Activated T-cell treated with anti-CD3 and anti-CD28 coated beads, Interleukin-2, amount 50 U/mL, for 4 hours (primary cell): Measurements from ENCODE around the gene HNF1B. TPM values are rescaled to one million over a fixed set of nuclear protein-coding genes. Genes with fewer than 3 reads are reported as not detected.

Source experiments
- ATAC-seq, 2 donors: fragments of 200-7000 bp; cut with Tn5 transposase; one replicate each; pipeline ENCODE4 v1.10.0; 2021
- DNase-seq: peaks from one replicate; pipeline ENCODE4 v3.0.0-alpha.2; 2020
- H3K27me3 Mint-ChIP-seq: one replicate; pipeline ENCODE4 v1.8.0; 2021; ENCODE audit warnings: low read depth, mixed read lengths
- H3K36me3 Mint-ChIP-seq: one replicate; pipeline ENCODE4 v1.8.0; 2022; ENCODE audit warnings: mixed read lengths; ENCODE audit not compliant: insufficient read depth
- H3K4me1 Mint-ChIP-seq: one replicate; pipeline ENCODE4 v1.8.0; 2021; ENCODE audit warnings: low read depth, mixed read lengths
- H3K4me3 Mint-ChIP-seq: one replicate; pipeline ENCODE4 v1.8.0; 2021; ENCODE audit warnings: mild to moderate bottlenecking, moderate library complexity, mixed read lengths
- H3K9me3 Mint-ChIP-seq: one replicate; pipeline ENCODE4 v1.8.0; 2021; ENCODE audit warnings: mixed read lengths
- total RNA-seq, 3 donors: library from RNA; stranded (reverse); gene quantifications; one replicate each; pipeline ENCODE4 v1.2.1, GENCODE V29; 2021

The HNF1B gene
- total RNA-seq, 3 donors from 2014 or later, result 0.16 TPM; not detected in 2

DNA sequence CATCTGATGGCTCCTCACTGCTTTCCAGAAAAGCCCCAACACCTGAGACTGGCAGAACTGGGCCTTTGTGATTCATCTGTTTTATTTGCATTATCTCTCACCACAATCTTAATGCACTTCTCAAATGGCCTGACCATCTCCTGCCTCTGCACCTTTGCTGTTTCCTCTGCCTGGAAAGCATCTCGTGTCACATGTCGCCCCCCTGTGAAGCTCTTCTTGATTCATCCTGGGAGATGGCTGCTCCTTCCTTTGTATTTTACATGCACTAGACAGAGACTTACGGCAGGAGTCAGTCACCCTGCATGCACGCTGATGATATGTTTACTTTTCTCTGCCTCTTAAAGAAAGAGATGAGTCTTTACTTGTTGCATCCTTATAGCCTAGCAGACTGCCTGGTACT lies 30.0 kb downstream of the HNF1B start:
- ATAC-seq (no peak), DNase-seq (no peak)
- Mint-ChIP-seq H3K27me3 (peaks cover 23% of the 10 kb centered on the region), H3K9me3 (no peaks in the 10 kb centered on the region), H3K4me1 (no peaks in the 10 kb centered on the region), H3K36me3 (no peaks in the 10 kb centered on the region), H3K4me3 (no peak overlapping the region)

DNA sequence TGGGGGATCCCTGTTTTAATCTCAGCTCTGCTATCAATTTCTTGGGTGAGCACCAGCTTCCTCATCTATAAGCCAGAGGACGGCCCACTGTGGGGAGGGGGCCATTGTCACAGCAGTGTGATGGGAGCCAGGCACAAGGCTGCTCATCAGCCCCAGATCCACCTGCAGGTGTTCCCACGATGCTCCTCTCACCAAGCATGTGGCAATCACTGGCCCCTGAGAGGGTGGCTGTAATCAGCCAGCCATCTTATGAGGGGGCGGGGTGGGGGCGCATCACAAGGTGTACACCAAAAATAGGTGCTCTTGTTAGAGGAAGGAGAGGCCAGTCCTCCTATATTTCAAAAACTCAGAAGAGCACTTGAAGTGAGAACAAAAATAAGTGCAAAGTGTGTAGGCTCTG lies 31.2 kb downstream of the HNF1B start:
- H3K9me3 Mint-ChIP-seq, result no peaks in the 10 kb centered on the region
- H3K4me1 Mint-ChIP-seq, result no peaks in the 10 kb centered on the region
- H3K36me3 Mint-ChIP-seq, result no peaks in the 10 kb centered on the region
- ATAC-seq (no peak), DNase-seq (no peak)
- H3K4me3 Mint-ChIP-seq, result no peak overlapping the region
- H3K27me3 Mint-ChIP-seq, result peaks cover 22% of the 10 kb centered on the region

DNA sequence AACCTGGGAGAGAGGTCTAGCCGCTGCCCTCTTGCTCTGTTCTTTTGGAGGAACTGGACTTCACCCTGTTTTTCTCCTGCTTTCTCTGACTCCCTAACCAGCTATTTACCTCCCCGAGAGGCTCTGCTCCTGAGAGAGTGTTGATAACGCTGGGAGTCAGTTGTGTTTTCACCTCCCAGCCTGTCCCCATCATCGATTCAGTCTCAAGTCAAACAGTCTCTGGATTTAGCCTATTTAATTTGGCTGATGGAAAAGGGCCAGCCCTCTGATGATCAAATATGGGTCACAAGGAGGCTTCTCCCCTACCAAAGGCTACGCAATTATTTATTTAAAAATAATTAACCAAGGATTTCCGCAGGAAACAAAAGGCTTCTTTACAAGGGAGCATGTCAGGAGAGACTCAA lies 31.8 kb downstream of the HNF1B start:
- Mint-ChIP-seq H3K4me3 (no peak overlapping the region), H3K4me1 (no peaks in the 10 kb centered on the region), H3K27me3 (peaks cover 24% of the 10 kb centered on the region), H3K36me3 (no peaks in the 10 kb centered on the region), H3K9me3 (no peaks in the 10 kb centered on the region)
- no peak for DNase-seq
- no peak for ATAC-seq

DNA sequence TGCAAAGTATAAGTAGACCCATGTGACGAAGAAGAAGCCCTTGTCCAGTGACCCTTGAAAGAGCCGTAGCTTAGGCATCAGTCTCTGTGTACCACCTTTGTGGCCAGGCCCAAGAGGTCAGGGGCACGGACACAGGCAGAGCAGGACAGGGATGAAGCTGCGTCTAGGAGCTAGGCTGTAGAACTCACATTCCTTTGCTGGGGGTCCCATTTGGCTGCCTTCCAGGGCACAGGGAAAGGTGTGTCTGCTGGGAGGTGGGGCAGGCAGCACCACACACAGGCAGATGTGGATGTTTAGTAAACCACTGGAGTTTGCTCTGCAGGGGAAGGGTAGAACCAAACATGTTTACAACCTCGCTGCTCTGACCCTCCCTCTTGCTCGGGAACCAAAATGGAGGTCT lies 33.7 kb downstream of the HNF1B start:
- Mint-ChIP-seq H3K4me1 (no peaks in the 10 kb centered on the region), H3K27me3 (peaks cover 34% of the 10 kb centered on the region), H3K36me3 (no peaks in the 10 kb centered on the region), H3K4me3 (no peak overlapping the region), H3K9me3 (no peaks in the 10 kb centered on the region)
- ATAC-seq (no peak), DNase-seq (no peak)

DNA sequence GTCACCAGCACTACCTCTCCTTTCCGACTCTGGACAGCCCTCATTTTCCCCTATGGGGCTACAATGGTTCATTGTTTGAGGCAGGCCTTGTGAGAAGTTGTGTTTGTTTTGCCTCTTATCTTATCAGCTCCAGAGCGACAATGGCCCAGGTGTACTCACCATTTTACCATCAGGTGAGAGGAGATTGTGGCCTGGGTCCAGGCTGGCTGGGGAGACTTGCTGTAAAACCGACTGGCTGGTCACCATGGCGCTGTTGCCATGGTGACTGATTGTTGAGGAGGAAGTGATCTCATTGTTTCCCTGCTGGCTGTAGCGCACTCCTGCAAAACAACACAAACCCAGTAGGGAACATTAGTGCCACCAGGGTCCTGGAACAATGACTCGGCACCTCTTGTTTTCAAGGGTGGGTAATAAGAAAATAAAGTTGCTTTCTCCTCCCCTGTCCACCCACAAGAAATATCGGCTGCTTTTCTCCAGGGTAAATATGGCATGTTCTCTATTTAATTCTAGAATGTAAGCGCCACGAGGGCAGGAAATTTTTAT lies 34.4 kb downstream of the HNF1B start:
- DNase-seq (no peak), ATAC-seq (no peak)
- H3K4me1 Mint-ChIP-seq, result no peaks in the 10 kb centered on the region
- no peak overlapping the region for H3K4me3 Mint-ChIP-seq
- no peaks in the 10 kb centered on the region for H3K36me3 Mint-ChIP-seq
- H3K27me3 Mint-ChIP-seq, result peaks cover 37% of the 10 kb centered on the region
- H3K9me3 Mint-ChIP-seq, result no peaks in the 10 kb centered on the region

DNA sequence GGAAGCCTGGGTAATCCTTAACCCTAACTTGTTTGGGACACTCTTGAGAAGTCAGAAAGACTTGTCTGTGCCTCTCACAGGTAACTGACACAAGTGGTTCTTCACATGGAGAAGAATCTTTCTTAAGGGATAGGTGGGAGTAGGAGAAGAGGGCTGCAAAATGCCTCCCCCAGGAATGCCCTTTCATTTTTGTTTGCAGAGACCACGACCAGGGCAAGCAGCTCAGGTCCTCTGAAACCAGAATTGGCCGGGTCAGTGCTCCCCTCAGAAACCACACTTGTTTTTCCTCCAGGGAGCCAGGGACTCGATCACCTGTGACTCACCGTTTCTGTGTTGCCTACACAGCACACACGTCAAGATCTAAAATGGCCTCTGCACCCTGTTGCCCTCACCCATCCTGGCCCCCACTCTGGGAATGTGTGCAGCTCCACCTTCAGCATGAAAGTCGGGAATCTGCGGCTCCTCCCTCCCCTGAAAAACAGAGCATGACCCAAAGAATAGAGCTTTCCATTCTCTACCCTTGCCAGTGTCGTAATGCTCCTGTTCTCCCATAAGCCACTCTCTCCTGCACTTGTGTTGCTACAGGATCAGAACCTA lies 36.1 kb downstream of the HNF1B start:
- Mint-ChIP-seq H3K4me3 (no peak overlapping the region), H3K27me3 (peaks cover 31% of the 10 kb centered on the region), H3K36me3 (no peaks in the 10 kb centered on the region), H3K4me1 (no peaks in the 10 kb centered on the region), H3K9me3 (no peaks in the 10 kb centered on the region)
- no peak for ATAC-seq
- no peak for DNase-seq

DNA sequence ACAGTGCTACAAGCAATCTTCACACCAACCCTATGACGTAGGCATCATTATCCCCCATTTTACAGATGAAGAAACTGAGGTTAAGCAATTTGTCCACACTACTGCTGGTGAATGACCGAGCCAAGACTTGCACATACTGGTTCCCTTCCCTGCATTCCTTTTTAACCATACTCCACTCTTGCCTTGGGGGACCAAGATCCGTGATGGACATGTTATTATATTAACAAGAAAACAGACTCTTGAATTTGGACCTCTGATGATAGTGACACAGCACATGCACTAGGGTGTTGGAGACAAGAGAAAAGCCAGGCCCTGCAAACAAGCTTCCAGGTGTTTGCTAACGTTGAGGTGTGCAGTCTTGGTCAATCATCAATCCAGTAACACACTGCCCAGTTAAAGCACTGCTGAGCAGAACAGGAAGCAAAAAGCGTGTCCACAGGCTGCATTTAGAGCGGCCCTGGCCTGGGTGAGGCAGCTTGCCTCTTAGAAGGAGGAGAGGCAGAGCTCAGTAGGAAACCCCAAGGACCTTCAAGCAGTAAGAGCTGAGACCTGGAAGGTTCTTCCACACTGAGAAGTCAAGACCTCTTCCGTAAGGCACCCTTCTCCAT lies 36.7 kb downstream of the HNF1B start:
- DNase-seq (no peak), ATAC-seq (no peak)
- no peaks in the 10 kb centered on the region for H3K9me3 Mint-ChIP-seq
- no peaks in the 10 kb centered on the region for H3K4me1 Mint-ChIP-seq
- H3K36me3 Mint-ChIP-seq, result no peaks in the 10 kb centered on the region
- H3K27me3 Mint-ChIP-seq, result peaks cover 29% of the 10 kb centered on the region
- H3K4me3 Mint-ChIP-seq, result no peak overlapping the region

DNA sequence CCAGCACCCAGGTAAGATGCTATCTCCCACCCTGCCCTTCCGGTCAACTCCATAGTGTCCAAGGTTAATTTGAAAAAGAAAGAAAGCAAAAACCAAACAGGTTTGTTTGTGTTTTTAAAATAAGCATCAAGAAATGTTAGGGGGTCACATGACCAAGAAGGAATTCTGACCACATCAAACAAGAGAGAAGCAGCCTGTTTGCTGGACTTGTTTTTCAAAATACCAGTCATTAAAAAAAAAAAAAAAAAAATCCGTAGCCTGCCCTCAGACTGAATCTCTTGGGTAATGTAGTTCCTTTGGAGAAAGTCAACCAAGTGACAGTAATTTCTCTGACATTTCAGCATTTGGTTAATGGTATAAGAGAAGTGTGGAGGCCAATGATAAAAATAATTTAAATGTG lies 38.4 kb downstream of the HNF1B start:
- Mint-ChIP-seq H3K4me3 (no peak overlapping the region), H3K9me3 (no peaks in the 10 kb centered on the region), H3K4me1 (no peaks in the 10 kb centered on the region), H3K36me3 (no peaks in the 10 kb centered on the region), H3K27me3 (peaks cover 28% of the 10 kb centered on the region)
- DNase-seq (no peak), ATAC-seq (no peak)

DNA sequence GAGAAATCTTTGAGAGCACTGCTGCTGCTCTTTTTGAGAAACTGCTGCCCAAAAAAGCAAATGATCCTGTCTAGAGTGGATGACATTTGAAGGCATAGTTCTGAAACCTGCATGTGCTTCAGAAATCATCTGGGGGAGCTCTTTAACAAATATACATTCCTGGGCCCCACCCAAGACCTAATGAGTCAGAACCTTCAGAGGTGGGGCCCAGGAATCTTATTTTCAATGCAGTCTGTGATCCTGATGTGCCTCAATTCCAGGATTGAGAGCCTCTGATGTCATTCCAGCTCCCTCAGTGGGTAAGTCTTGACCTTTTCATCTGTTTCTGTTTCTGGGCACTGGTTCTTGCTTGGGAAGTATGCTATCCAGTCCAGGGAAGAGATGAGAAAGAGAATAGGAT lies 42.3 kb downstream of the HNF1B start:
- Mint-ChIP-seq H3K4me3 (no peak overlapping the region), H3K27me3 (peaks cover 23% of the 10 kb centered on the region), H3K9me3 (no peaks in the 10 kb centered on the region), H3K4me1 (peaks cover 5% of the 10 kb centered on the region), H3K36me3 (no peaks in the 10 kb centered on the region)
- DNase-seq (no peak), ATAC-seq (no peak)

DNA sequence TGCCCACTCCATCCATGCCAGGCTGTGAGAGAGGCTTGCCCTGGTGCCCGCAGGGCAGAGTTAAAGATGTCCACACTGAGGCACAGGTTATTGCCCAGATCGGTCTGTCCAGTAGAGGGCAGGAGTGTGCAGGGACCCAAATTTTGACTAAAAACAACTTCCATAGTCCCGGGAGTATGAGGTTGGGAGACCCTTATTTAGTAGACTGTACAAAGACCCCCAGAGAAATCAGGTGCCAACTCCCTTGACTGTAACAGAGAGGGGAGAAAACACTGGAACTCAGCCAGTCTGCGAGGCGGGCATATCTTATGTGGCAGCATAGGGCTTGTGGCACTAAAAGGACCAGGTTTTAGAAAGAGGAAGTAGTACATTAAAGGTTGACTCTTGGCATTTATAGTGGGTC lies 43.4 kb downstream of the HNF1B start:
- DNase-seq (peak; percentile 10), ATAC-seq (peak; percentile 57 to 66)
- Mint-ChIP-seq H3K4me3 (no peak overlapping the region), H3K36me3 (no peaks in the 10 kb centered on the region), H3K4me1 (peaks cover 5% of the 10 kb centered on the region), H3K27me3 (peaks cover 22% of the 10 kb centered on the region), H3K9me3 (no peaks in the 10 kb centered on the region)

DNA sequence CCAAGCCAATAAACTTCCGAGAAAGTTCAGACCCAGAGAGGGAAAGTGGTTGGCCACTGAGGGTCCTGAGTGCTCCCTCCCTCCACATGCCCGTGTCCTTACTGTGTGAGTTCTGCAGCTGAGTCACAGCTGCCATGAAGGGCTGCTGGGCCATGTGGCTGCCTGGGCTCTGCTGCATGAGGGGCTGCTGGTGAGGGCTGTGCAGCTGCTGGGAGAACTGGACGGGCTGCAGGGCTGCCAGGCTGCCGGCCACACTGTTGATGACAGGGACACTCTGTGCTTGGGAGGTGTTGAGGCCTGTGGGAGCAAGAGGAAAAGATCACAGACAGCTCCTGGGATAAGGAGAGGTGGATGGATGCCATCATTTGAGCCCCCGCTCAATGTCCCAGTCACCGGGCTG lies 44.0 kb downstream of the HNF1B start:
- Mint-ChIP-seq H3K4me3 (no peak overlapping the region), H3K36me3 (no peaks in the 10 kb centered on the region), H3K27me3 (peaks cover 19% of the 10 kb centered on the region), H3K9me3 (no peaks in the 10 kb centered on the region), H3K4me1 (peaks cover 5% of the 10 kb centered on the region)
- ATAC-seq, result no peak
- DNase-seq, result no peak

DNA sequence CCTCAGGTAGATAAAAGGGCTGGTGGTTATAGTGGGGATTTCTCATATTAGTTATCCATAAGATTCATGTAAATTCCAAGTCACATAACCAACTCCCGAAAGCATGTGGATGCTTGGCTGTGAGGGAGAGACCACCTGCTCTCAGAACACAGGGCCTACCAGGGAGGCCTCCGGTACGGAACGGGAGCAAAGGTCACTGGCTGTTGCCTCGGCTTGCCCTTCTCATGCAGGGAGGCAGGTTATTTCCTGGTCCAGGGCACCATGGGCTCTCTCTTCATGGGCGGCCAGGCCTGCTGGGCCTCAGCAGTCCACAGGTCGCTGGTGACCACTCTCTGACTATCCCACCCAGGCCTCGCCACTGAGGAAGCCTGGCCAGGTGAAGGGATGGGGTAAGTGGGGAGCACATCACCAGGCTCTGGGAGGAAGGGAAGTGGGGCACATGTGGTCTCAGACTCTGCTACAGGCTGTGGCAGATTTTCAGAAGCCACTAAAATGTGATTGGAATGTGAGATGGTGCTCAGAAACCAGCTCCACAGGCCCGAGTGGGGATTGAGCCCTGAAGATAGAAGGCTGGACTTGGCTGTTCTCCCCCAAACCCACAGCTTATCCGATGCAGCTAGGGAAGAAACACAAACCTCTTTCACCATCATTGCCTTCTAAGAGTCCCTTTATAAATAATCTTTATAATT lies 45.4 kb downstream of the HNF1B start:
- DNase-seq, result no peak
- peaks cover 3% of the 10 kb centered on the region for H3K9me3 Mint-ChIP-seq
- peaks cover 5% of the 10 kb centered on the region for H3K4me1 Mint-ChIP-seq
- no peak overlapping the region for H3K4me3 Mint-ChIP-seq
- no peaks in the 10 kb centered on the region for H3K36me3 Mint-ChIP-seq
- ATAC-seq, result no peak
- H3K27me3 Mint-ChIP-seq, result peaks cover 11% of the 10 kb centered on the region

DNA sequence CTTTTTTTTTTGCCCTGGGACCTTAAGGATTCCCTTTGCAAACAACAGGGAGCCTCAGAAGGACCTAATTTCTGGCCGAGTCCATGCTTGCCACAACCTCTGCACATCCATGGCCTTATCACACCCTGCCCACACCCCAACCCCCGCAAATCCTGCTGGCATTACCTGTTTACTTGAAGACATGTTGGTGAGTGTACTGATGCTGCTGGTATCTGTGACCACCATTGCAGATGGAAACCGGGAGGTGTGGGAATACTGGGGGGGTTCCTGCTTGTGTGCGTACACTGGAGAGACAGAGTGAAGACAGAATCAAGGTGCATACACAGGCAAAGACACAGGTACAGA lies 46.0 kb downstream of the HNF1B start:
- no peaks in the 10 kb centered on the region for H3K36me3 Mint-ChIP-seq
- peaks cover 11% of the 10 kb centered on the region for H3K27me3 Mint-ChIP-seq
- peaks cover 5% of the 10 kb centered on the region for H3K4me1 Mint-ChIP-seq
- ATAC-seq, result no peak
- DNase-seq, result no peak
- H3K4me3 Mint-ChIP-seq, result no peak overlapping the region
- H3K9me3 Mint-ChIP-seq, result peaks cover 3% of the 10 kb centered on the region

DNA sequence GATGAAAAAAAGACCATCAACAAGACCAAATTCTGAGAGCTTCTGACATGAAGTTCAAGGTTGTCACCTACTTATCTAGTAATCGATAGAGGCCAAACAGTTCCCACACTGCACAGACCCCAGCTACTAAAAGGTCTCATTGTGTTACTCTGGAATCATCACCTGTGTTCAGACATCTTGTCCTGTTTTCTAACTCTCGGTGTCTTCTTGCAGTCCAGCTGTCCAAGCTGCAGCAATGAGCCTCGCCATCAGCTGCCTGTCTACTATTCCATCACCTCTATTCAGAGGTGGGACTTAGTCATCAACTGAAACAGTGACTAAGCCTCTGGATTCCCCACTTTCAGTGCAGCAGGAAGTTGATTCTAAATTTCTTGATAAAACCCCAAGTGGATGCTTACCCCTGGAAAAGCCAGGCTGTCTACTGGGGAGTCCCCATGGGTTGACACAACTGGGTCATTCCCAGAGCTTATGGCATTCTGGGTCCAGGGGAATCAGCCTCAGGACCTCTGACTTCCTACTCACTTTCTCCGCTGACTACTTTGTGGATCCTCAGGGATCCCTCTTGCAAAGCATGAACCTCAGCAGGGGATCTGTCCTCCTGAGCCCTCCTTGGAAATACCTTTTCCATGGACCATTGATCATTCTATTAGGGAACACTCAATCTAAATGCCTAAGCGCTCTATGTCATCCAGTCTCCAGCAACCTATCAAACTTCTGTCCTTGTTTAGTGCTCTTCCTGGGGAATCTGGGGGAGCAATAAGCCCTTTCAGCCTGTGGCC lies 46.5 kb downstream of the HNF1B start:
- DNase-seq, result no peak
- Mint-ChIP-seq H3K9me3 (peaks cover 3% of the 10 kb centered on the region), H3K4me3 (no peak overlapping the region), H3K4me1 (peaks cover 5% of the 10 kb centered on the region), H3K27me3 (peaks cover 9% of the 10 kb centered on the region), H3K36me3 (no peaks in the 10 kb centered on the region)
- peak; percentile 78 to 80 for ATAC-seq
